ENCODE measurements around the gene THOP1.
A peak's percentile ranks its signal among the peaks of the same experiment; 100 is the strongest.
"Not testable (repeated sequence)": the region's sequence is repeated elsewhere in the genome, so short reads cannot be mapped to it uniquely, and the experiment has no call there.

The THOP1 gene

GRCh38 chr19:2817237-2817829 is 32.0 kb downstream of the THOP1 start:
- DNase-seq, result not testable (repeated sequence)

GRCh38 chr19:2819540-2820111 is 34.3 kb downstream of the THOP1 start, which contains the start of gene ZNF554:
TSS of gene ZNF554 (plus strand) at chr19:2819868. CDS start at chr19:2820072, 204 bp downstream.
- peak; percentile 100 for DNase-seq

- DNase-seq, result peak; percentile 62
Observed at GRCh38 chr19:2820112-2820702, 34.9 kb downstream of the THOP1 start.

- no peak for DNase-seq
Observed at GRCh38 chr19:2822846-2823245, 37.5 kb downstream of the THOP1 start.

- DNase-seq, result no peak
Observed at GRCh38 chr19:2823646-2824045, 38.3 kb downstream of the THOP1 start.

GRCh38 chr19:2824129-2824528 is 38.8 kb downstream of the THOP1 start:
- no peak for DNase-seq

GRCh38 chr19:2827022-2827421 is 41.7 kb downstream of the THOP1 start:
- DNase-seq, result no peak

- DNase-seq, result no peak
Observed at GRCh38 chr19:2827840-2828489, 42.7 kb downstream of the THOP1 start.

- DNase-seq, result no peak
Observed at GRCh38 chr19:2834294-2834871, 49.1 kb downstream of the THOP1 start.

GRCh38 chr19:2837430-2837829 is 52.1 kb downstream of the THOP1 start:
- no peak for DNase-seq

- peak; percentile 96 for DNase-seq
Observed at GRCh38 chr19:2840794-2841791, 55.8 kb downstream of the THOP1 start, which contains the start of gene ZNF555. TSS of gene ZNF555 (plus strand) at chr19:2841475. CDS start at chr19:2841573, 98 bp downstream.

- DNase-seq, result no peak
Observed at GRCh38 chr19:2841855-2842574, 56.7 kb downstream of the THOP1 start.

GRCh38 chr19:2845107-2845506 is 59.8 kb downstream of the THOP1 start:
- no peak for DNase-seq

GRCh38 chr19:2846180-2846894 is 61.0 kb downstream of the THOP1 start:
- no peak for DNase-seq

- no peak for DNase-seq
Observed at GRCh38 chr19:2847507-2847906, 62.2 kb downstream of the THOP1 start.

GRCh38 chr19:2848616-2849015 is 63.3 kb downstream of the THOP1 start:
- DNase-seq, result no peak

GRCh38 chr19:2850256-2850925 is 65.1 kb downstream of the THOP1 start:
- DNase-seq, result no peak

GRCh38 chr19:2852598-2852997 is 67.3 kb downstream of the THOP1 start:
- DNase-seq, result no peak

GRCh38 chr19:2853015-2853606 is 67.8 kb downstream of the THOP1 start:
- DNase-seq, result no peak

- no peak for DNase-seq
Observed at GRCh38 chr19:2854849-2855248, 69.5 kb downstream of the THOP1 start.
